Panc1 (cell line): ENCODE results near the gene CACNB1. TPM values are rescaled to one million over a fixed set of nuclear protein-coding genes. Genes with fewer than 3 reads are reported as not detected.

Experiments
- ATAC-seq: fragments of 200-7000 bp; cut with Tn5 transposase; 2 replicates; pipeline ENCODE4 v1.9.1; 2020; ENCODE audit warnings: mild to moderate bottlenecking, moderate library complexity
- BruUV-seq: library from RNA; stranded (reverse); fragments of 400-500 nt; replicated peaks from 2 replicates; lab custom pipeline; 2021; lab: Mats Ljungman, UMichigan
- CTCF ChIA-PET: fragments of 300-600 bp; sonication (Branson Sonifier 250); formaldehyde crosslinking; loops from one replicate; lab custom pipeline; 2022; ENCODE audit warnings: antibody characterized with exemption; lab: Charles Lee
- POLR2A ChIA-PET: fragments of 300-600 bp; sonication (Branson Sonifier 250); formaldehyde crosslinking; loops from one replicate; lab custom pipeline; 2022; ENCODE audit warnings: antibody characterized with exemption; lab: Charles Lee
- DNase-seq: peaks from one replicate; pipeline ENCODE4 v3.0.0-alpha.2; 2010; ENCODE audit warnings: low read depth, low spot score
- H3K27ac ChIP-seq: 2 replicates; pipeline ENCODE4 v1.5.1; 2011; ENCODE audit warnings: mild to moderate bottlenecking, low read length, inconsistent platforms
- H3K27me3 ChIP-seq: fragments of 200-500 bp; sonication (Bioruptor generic); 2 replicates; pipeline ENCODE4 v1.6.0; 2014; ENCODE audit warnings: low read length, inconsistent platforms; ENCODE audit not compliant: control insufficient read depth, insufficient read depth
- H3K36me3 ChIP-seq: fragments of 200-500 bp; sonication (Bioruptor generic); 2 replicates; pipeline ENCODE4 v1.5.1; 2014; ENCODE audit warnings: inconsistent platforms, mild to moderate bottlenecking, low read length, moderate library complexity; ENCODE audit not compliant: control insufficient read depth, insufficient read depth
- H3K4me1 ChIP-seq: 2 replicates; pipeline ENCODE4 v1.5.1; 2011; ENCODE audit warnings: inconsistent platforms, mild to moderate bottlenecking, low read length, moderate library complexity; ENCODE audit not compliant: control insufficient read depth, insufficient read depth
- H3K4me3 ChIP-seq, 2 experiments: 2 replicates each; pipeline ENCODE4 v1.5.1; 2011 to 2012; ENCODE audit warnings: low read depth in 2 of 2, low read length in 2 of 2, mild to moderate bottlenecking in 2 of 2, inconsistent platforms in 1 of 2, moderate library complexity in 1 of 2
- H3K9me3 ChIP-seq: fragments of 200-500 bp; sonication (Bioruptor generic); 2 replicates; pipeline ENCODE4 v1.5.1; 2014; ENCODE audit warnings: low read depth, mild to moderate bottlenecking, inconsistent platforms, low read length, moderate library complexity; ENCODE audit not compliant: control insufficient read depth, insufficient read depth
- CTCF ChIP-seq: fragments of 450-650 bp; IDR thresholded peaks from 2 replicates; pipeline ENCODE4 v1.5.1; 2017; ENCODE audit warnings: mild to moderate bottlenecking
- POLR2AphosphoS5 ChIP-seq: IDR thresholded peaks from 2 replicates; pipeline ENCODE4 v1.6.1; 2012; ENCODE audit warnings: mild to moderate bottlenecking, low read depth, low read length, moderate library complexity
- REST ChIP-seq, 2 experiments: IDR thresholded peaks; 2 replicates each; pipeline ENCODE4 v1.6.1; 2011 to 2012; ENCODE audit warnings: low read depth in 2 of 2, control low read depth in 1 of 2, low read length in 1 of 2, mild to moderate bottlenecking in 1 of 2, moderate library complexity in 1 of 2; ENCODE audit not compliant: insufficient read depth in 1 of 2
- SIN3A ChIP-seq: IDR thresholded peaks from 2 replicates; pipeline ENCODE4 v1.6.1; 2012; ENCODE audit warnings: low read depth, mild to moderate bottlenecking, low read length, moderate library complexity, borderline replicate concordance; ENCODE audit not compliant: insufficient read depth
- TCF7L2 ChIP-seq: IDR thresholded peaks from 2 replicates; pipeline ENCODE4 v1.6.1; 2011; ENCODE audit warnings: mild to moderate bottlenecking, low read depth, low read length, inconsistent platforms
- in situ Hi-C: cut with HindIII; loops from 2 replicates; pipeline ENCODE4 v1.10.0; 2016; ENCODE audit warnings: low sequenced_read_pairs, low pct_unique_long_range_greater_than_20kb
- intact Hi-C: fragments of 100-400 bp; cut with micrococcal nuclease; formaldehyde crosslinking; loops from one replicate; pipeline ENCODE4 v1.10.0; 2022; ENCODE audit not compliant: unreplicated experiment
- total RNA-seq: library from RNA; stranded (reverse); gene quantifications from one replicate; pipeline ENCODE4 v1.2.1, GENCODE V29; 2021; ENCODE audit not compliant: unreplicated experiment

CACNB1 gene
- total RNA-seq, 1 experiment from 2014 or later = 14.9 TPM

- CTCF ChIA-PET = interaction anchor here (1.0 to 1.3 kb wide), 2 partner anchors 9 to 73 kb away, joined by 3 read pairs; no protein-coding TSS in a partner anchor
- intact Hi-C loops (no loop called here), in situ Hi-C loops (no loop called here)
- Histone ChIP-seq H3K9me3 (no peaks in the 10 kb centered on the region), H3K27me3 (no peaks in the 10 kb centered on the region), H3K4me1 (0 out of 2 replicates have a peak, but pooled peaks cover 2% of the 10 kb centered on the region), H3K27ac (no peak overlapping the region), H3K36me3 (no peaks in the 10 kb centered on the region), H3K4me3 (no peak overlapping the region)
- TF ChIP-seq TCF7L2 (no peak), SIN3A (no peak), CTCF (no peak), POLR2AphosphoS5 (no peak), REST (IDR thresholded peaks at IDR 0.05; ENCODE audit: insufficient read depth in 1 of 2, low read depth in 2 of 2, low read length in 1 of 2) (no peak)
- BruUV-seq = no TSS peak
- DNase-seq (no peak), ATAC-seq (no peak)
- POLR2A ChIA-PET = interaction anchor here (0.5 kb wide), 1 partner anchor 223 kb away, joined by 3 read pairs; no protein-coding TSS in a partner anchor
Observed at GRCh38 chr17:39237586-39237985, 40.1 kb upstream of the CACNB1 start.

GRCh38 chr17:39236981-39237441, 39.5 kb upstream of the CACNB1 start:
- 0 out of 2 replicates have a peak, but pooled peaks have one; percentile 14 for ATAC-seq
- H3K4me1 ChIP-seq = 0 out of 2 replicates have a peak, but pooled peaks cover 2% of the 10 kb centered on the region
- H3K4me3 ChIP-seq = no peak overlapping the region
- DNase-seq = no peak
- H3K36me3 ChIP-seq = no peaks in the 10 kb centered on the region
- no peaks in the 10 kb centered on the region for H3K9me3 ChIP-seq
- TF ChIP-seq CTCF = no peak
- no peak for TF ChIP-seq REST (IDR thresholded peaks at IDR 0.05; ENCODE audit: insufficient read depth in 1 of 2, low read depth in 2 of 2, low read length in 1 of 2)
- no peak for TF ChIP-seq POLR2AphosphoS5
- no peak for TF ChIP-seq TCF7L2
- TF ChIP-seq SIN3A = no peak
- no peaks in the 10 kb centered on the region for H3K27me3 ChIP-seq
- intact Hi-C loops = no loop called here
- ChIA-PET CTCF (interaction anchor here (1.3 kb wide), 1 partner anchor 72 kb away, joined by 3 read pairs; no protein-coding TSS in a partner anchor), POLR2A (interaction anchor here (0.5 kb wide), 1 partner anchor 224 kb away, joined by 3 read pairs; no protein-coding TSS in a partner anchor)
- H3K27ac ChIP-seq = no peak overlapping the region
- no TSS peak for BruUV-seq
- in situ Hi-C loops = no loop called here
